GM19372 (cell line): ENCODE results near the gene PPM1A.

ENCODE experiments used
- ATAC-seq: cut with Tn5 transposase; IDR thresholded peaks from one replicate; pipeline ENCODE4 v1.9.1; 2021; ENCODE audit warnings: mild to moderate bottlenecking, low read depth, moderate library complexity; ENCODE audit not compliant: unreplicated experiment

The PPM1A gene

GRCh38 chr14:60248697-60249318 is at the start of gene PPM1A:
Gene PPM1A (plus strand): TSS chr14:60249221. CDS start chr14:60282704, 33,483 bp downstream.
- ATAC-seq, result peak; percentile 63

- ATAC-seq, result no peak
These were observed 49.7 kb upstream of the PPM1A start for GRCh38 chr14:60199321-60199720.

GRCh38 chr14:60204104-60204842 is 44.7 kb upstream of the PPM1A start:
- ATAC-seq, result peak; percentile 57

GRCh38 chr14:60204843-60205774 is 43.9 kb upstream of the PPM1A start:
- peak; percentile 48 for ATAC-seq

GRCh38 chr14:60206249-60206670 is 42.8 kb upstream of the PPM1A start:
- no peak for ATAC-seq

GRCh38 chr14:60206837-60207533 is 42.0 kb upstream of the PPM1A start:
- peak; percentile 37 for ATAC-seq

- ATAC-seq, result no peak
These were observed 38.3 kb upstream of the PPM1A start for GRCh38 chr14:60210703-60211102.

GRCh38 chr14:60211153-60211552 is 37.9 kb upstream of the PPM1A start:
- ATAC-seq, result no peak

GRCh38 chr14:60212503-60213371 is 36.3 kb upstream of the PPM1A start:
- ATAC-seq, result peak; percentile 88

- ATAC-seq, result no peak
These were observed 35.0 kb upstream of the PPM1A start for GRCh38 chr14:60214003-60214402.

- ATAC-seq, result no peak
These were observed 34.5 kb upstream of the PPM1A start for GRCh38 chr14:60214415-60215126.

GRCh38 chr14:60215127-60215444 is 33.9 kb upstream of the PPM1A start:
- ATAC-seq, result no peak

- no peak for ATAC-seq
These were observed 33.3 kb upstream of the PPM1A start for GRCh38 chr14:60215520-60216420.

- no peak for ATAC-seq
These were observed 31.3 kb upstream of the PPM1A start for GRCh38 chr14:60217713-60218112.

GRCh38 chr14:60220084-60220483 is 28.9 kb upstream of the PPM1A start:
- no peak for ATAC-seq

GRCh38 chr14:60220917-60221316 is 28.1 kb upstream of the PPM1A start:
- no peak for ATAC-seq

GRCh38 chr14:60221457-60221856 is 27.6 kb upstream of the PPM1A start:
- ATAC-seq, result no peak

- ATAC-seq, result no peak
These were observed 26.2 kb upstream of the PPM1A start for GRCh38 chr14:60222820-60223219.
